ENCODE results near the gene WDR88. TPM values are rescaled to one million over a fixed set of nuclear protein-coding genes. Genes with fewer than 3 reads are reported as not detected.

Gene WDR88
- polyA plus RNA-seq, 2 of the 4 experiments (the other 2 are of a cell fraction), result 0.04 TPM; not detected in 1

GRCh38 chr19:33186431-33187182 lies 54.7 kb downstream of the WDR88 start:
- H3K27ac ChIP-seq, result no peak overlapping the region
- CTCF ChIA-PET, result interaction anchor here (0.6 to 16.7 kb wide), 15 partner anchors 10 to 220 kb away, joined by 3 to 279 read pairs (median 7); partner anchors contain the start of genes LRP3, SLC7A10 and WDR88
- no peak overlapping the region for H3K4me2 ChIP-seq
- no peak for FAIRE-seq
- POLR2A ChIA-PET, result interaction anchor here (2.2 kb wide), 1 partner anchor 10 kb away, joined by 14 read pairs; no protein-coding TSS in a partner anchor
- 61% methylated on average over 11 of the region's 11 CpGs for WGBS (ENCODE audit: missing lambda C conversion rate)
- no peak overlapping the region for H3K4me3 ChIP-seq
- no peak for ATAC-seq
- H3K9me3 ChIP-seq, result no peaks in the 10 kb centered on the region
- TF ChIP-seq BCL3 (IDR thresholded peaks at IDR 0.05) (no peak), BHLHE40 (IDR thresholded peaks at IDR 0.05; ENCODE audit: low read depth, low read length) (no peak), MAX (IDR thresholded peaks at IDR 0.05) (no peak), MAZ (IDR thresholded peaks at IDR 0.05; ENCODE audit: borderline replicate concordance, low read depth, low read length) (no peak)
- no peak for DNase-seq (ENCODE audit: low read depth in 1 of 2, low spot score in 1 of 2)
- no peaks in the 10 kb centered on the region for H3K4me1 ChIP-seq

GRCh38 chr19:33187183-33187540 lies 55.2 kb downstream of the WDR88 start:
- Histone ChIP-seq H3K4me3 (no peak overlapping the region), H3K4me2 (no peak overlapping the region), H3K9me3 (no peaks in the 10 kb centered on the region), H3K27ac (no peak overlapping the region), H3K4me1 (no peaks in the 10 kb centered on the region)
- ChIA-PET POLR2A (interaction anchor here (0.9 kb wide), 1 partner anchor 11 kb away, joined by 3 read pairs; no protein-coding TSS in a partner anchor), CTCF (interaction anchor here (0.8 to 16.7 kb wide), 9 partner anchors 11 to 219 kb away, joined by 3 to 279 read pairs (median 3); partner anchors contain the start of gene WDR88)
- ATAC-seq, result no peak
- TF ChIP-seq MYC (IDR thresholded peaks at IDR 0.05; ENCODE audit: borderline replicate concordance, low read length) (no peak), BHLHE40 (IDR thresholded peaks at IDR 0.05; ENCODE audit: low read depth, low read length) (no peak), GATA3 (IDR thresholded peaks at IDR 0.05; ENCODE audit: borderline replicate concordance) (no peak), POLR2A (IDR thresholded peaks at IDR 0.05; ENCODE audit: low read length) (no peak), MAFK (IDR thresholded peaks at IDR 0.05; ENCODE audit: partially characterized antibody) (no peak), HES2 (IDR thresholded peaks at IDR 0.05) (no peak), NPAS2 (CRISPR knock-in tag; IDR thresholded peaks at IDR 0.05; ENCODE audit: borderline replicate concordance) (no peak), RCOR1 (IDR thresholded peaks at IDR 0.05; ENCODE audit: low read depth, low read length) (no peak), SMC3 (IDR thresholded peaks at IDR 0.05) (no peak), CHD2 (IDR thresholded peaks at IDR 0.05; ENCODE audit: low read length, partially characterized antibody) (no peak), EHMT2 (IDR thresholded peaks at IDR 0.05; ENCODE audit: low read depth) (no peak), ATOH8 (CRISPR knock-in tag; IDR thresholded peaks at IDR 0.05; ENCODE audit: low read depth) (no peak), KDM1A (IDR thresholded peaks at IDR 0.05; ENCODE audit: low read depth) (no peak), CBX8 (IDR thresholded peaks at IDR 0.05) (no peak), ELK1 (IDR thresholded peaks at IDR 0.05; ENCODE audit: low read depth, low read length) (no peak), ZSCAN20 (CRISPR knock-in tag; IDR thresholded peaks at IDR 0.05) (no peak), HDAC2 (IDR thresholded peaks at IDR 0.05) (no peak), BCL3 (IDR thresholded peaks at IDR 0.05) (no peak), JUN (IDR thresholded peaks at IDR 0.05) (no peak)
- DNase-seq (ENCODE audit: low read depth in 1 of 2, low spot score in 1 of 2), result no peak
- 67% methylated on average over 8 of the region's 8 CpGs for WGBS (ENCODE audit: missing lambda C conversion rate)
- FAIRE-seq, result no peak

Data from A549 (cell line).